ENCODE results near the gene LRP3.

- no peak for TF ChIP-seq CTCF (IDR thresholded peaks at IDR 0.05; ENCODE audit: low read length)
- no peak for TF ChIP-seq EZH2 (IDR thresholded peaks at IDR 0.05; ENCODE audit: borderline replicate concordance, low read length)
Observed at GRCh38 chr19:33146209-33146608, 47.9 kb upstream of the LRP3 start.
